Trophoblast cell (in vitro differentiated cells and primary cell): ENCODE results near the gene DLGAP4.
A peak's percentile ranks its signal among the peaks of the same experiment; 100 is the strongest.

Source experiments
- DNase-seq, 2 donors: peaks; one replicate each; pipeline ENCODE4 v3.0.0-alpha.2; 2016
- H2AFZ ChIP-seq: 2 replicates; pipeline ENCODE4 v1.6.1; 2013; ENCODE audit warnings: low read length, moderate library complexity, mild to moderate bottlenecking; ENCODE audit not compliant: insufficient read depth, poor library complexity
- H2AK5ac ChIP-seq: 2 replicates; pipeline ENCODE4 v1.6.1; 2013; ENCODE audit warnings: mild to moderate bottlenecking, low read length
- H2BK120ac ChIP-seq: 2 replicates; pipeline ENCODE4 v1.6.1; 2013; ENCODE audit warnings: low read length, mild to moderate bottlenecking, moderate library complexity; ENCODE audit not compliant: insufficient read depth, poor library complexity
- H2BK12ac ChIP-seq: 2 replicates; pipeline ENCODE4 v1.6.1; 2013; ENCODE audit warnings: mild to moderate bottlenecking, low read length, moderate library complexity
- H2BK5ac ChIP-seq: 2 replicates; pipeline ENCODE4 v1.6.1; 2013; ENCODE audit warnings: low read length, low read depth, moderate library complexity, mild to moderate bottlenecking; ENCODE audit not compliant: poor library complexity
- H3K14ac ChIP-seq: 2 replicates; pipeline ENCODE4 v1.6.1; 2013; ENCODE audit warnings: mild to moderate bottlenecking, low read length
- H3K18ac ChIP-seq: 2 replicates; pipeline ENCODE4 v1.6.1; 2013; ENCODE audit warnings: mild to moderate bottlenecking, low read length
- H3K23ac ChIP-seq: 2 replicates; pipeline ENCODE4 v1.6.1; 2013; ENCODE audit warnings: low read length
- H3K27ac ChIP-seq: 2 replicates; pipeline ENCODE4 v1.5.1; 2013; ENCODE audit warnings: low read depth, mild to moderate bottlenecking, inconsistent platforms, low read length, moderate library complexity
- H3K27me3 ChIP-seq: 2 replicates; pipeline ENCODE4 v1.6.1; 2013; ENCODE audit warnings: inconsistent platforms, mild to moderate bottlenecking, low read length, moderate library complexity; ENCODE audit not compliant: insufficient read depth
- H3K36me3 ChIP-seq, 2 experiments: 1 replicate in 1 of 2; 2 replicates in 1 of 2; pipeline ENCODE4 v1.6.1; 2013; ENCODE audit warnings: low read length in 2 of 2, mild to moderate bottlenecking in 2 of 2, moderate library complexity in 1 of 2; ENCODE audit not compliant: insufficient read depth in 2 of 2, control insufficient read depth in 1 of 2
- H3K4ac ChIP-seq: 2 replicates; pipeline ENCODE4 v1.6.1; 2013; ENCODE audit warnings: low read depth, mild to moderate bottlenecking, low read length, moderate library complexity
- H3K4me1 ChIP-seq, 2 experiments: 1 replicate in 1 of 2; 2 replicates in 1 of 2; pipeline ENCODE4 v1.6.1; 2013; ENCODE audit warnings: low read length in 2 of 2, mild to moderate bottlenecking in 2 of 2, moderate library complexity in 1 of 2; ENCODE audit not compliant: insufficient read depth in 2 of 2, control insufficient read depth in 1 of 2
- H3K4me2 ChIP-seq: 2 replicates; pipeline ENCODE4 v1.6.1; 2013; ENCODE audit warnings: inconsistent platforms, mild to moderate bottlenecking, low read length, moderate library complexity
- H3K4me3 ChIP-seq: 2 replicates; pipeline ENCODE4 v1.5.1; 2013; ENCODE audit warnings: mild to moderate bottlenecking, low read depth, low read length, inconsistent platforms
- H3K79me1 ChIP-seq: one replicate; pipeline ENCODE4 v1.6.1; 2013; ENCODE audit warnings: low read length
- H3K79me2 ChIP-seq: 2 replicates; pipeline ENCODE4 v1.6.1; 2013; ENCODE audit warnings: low read length, mild to moderate bottlenecking; ENCODE audit not compliant: control insufficient read depth, insufficient read depth, poor library complexity
- H3K9ac ChIP-seq: 2 replicates; pipeline ENCODE4 v1.6.1; 2013; ENCODE audit warnings: mild to moderate bottlenecking, low read length
- H3K9me3 ChIP-seq: 2 replicates; pipeline ENCODE4 v1.6.1; 2013; ENCODE audit warnings: low read depth, mild to moderate bottlenecking, control low read depth, inconsistent platforms, low read length; ENCODE audit not compliant: insufficient read depth
- H4K12ac ChIP-seq: 2 replicates; pipeline ENCODE4 v1.6.1; 2013; ENCODE audit warnings: low read depth, mild to moderate bottlenecking, low read length, moderate library complexity
- H4K8ac ChIP-seq: 2 replicates; pipeline ENCODE4 v1.6.1; 2013; ENCODE audit warnings: low read depth, mild to moderate bottlenecking, low read length, moderate library complexity
- H4K91ac ChIP-seq: one replicate; pipeline ENCODE4 v1.6.1; 2013; ENCODE audit warnings: low read depth, mild to moderate bottlenecking, low read length, moderate library complexity
- WGBS: extraction: QIAGEN DNeasy Blood & Tissue Kit; methylation state at CpG from one replicate; pipeline ENCODE4 v1.1.7; 2013; ENCODE audit warnings: missing lambda C conversion rate; ENCODE audit not compliant: insufficient read length, insufficient coverage; ENCODE audit errors: extremely low coverage; 5-methylcytosine and 5-hydroxymethylcytosine counted together

DLGAP4 gene

DNA sequence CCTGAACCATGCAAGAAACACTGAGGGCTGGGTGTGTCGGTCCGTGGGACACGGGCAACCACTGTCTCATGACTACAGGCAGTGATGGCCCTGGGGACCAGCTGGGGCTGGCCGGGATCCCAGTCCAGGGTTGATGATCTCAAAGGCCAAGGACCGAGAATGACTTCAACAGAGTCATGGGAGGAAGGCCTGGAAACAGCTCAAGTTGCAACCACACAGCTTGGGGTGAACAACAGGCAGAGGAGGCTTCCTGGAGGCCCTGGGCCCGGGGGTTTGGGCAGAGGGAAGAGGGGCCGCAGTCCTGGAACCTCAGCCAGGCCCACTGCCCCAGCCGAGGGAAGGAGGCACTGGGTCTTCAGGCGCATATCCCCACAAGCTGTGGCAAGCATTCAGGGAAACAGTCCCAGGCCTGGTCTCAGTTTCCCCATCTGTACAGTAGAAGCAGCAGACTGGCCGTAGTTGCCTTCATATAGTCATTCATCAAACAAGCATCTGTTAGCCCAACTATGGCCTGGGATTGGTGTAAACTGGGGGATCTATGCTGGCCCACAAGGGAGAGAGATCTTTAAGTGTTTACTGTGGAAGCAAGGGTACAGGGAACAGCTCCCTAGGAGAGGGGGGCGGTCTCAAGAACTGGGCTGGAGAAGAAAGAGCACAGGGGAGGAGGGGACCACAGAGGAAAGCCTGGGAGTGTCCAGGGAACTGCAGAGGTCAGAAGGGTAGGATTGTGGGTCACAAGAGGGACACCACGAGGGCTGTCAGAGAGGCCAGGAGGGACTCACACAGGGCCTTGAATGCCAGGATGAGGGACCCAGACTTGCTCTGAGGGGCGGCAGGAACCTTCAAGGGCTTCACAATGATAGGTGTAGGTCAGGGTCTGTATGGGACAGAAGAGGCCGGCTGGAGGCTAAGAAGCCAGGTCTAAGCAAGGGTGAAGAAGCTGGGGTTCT lies 237.3 kb downstream of the DLGAP4 start:
- H3K4me1 ChIP-seq, result peaks cover 30 to 33% of the 10 kb centered on the region in 2 experiments
- no peak overlapping the region for H2BK5ac ChIP-seq
- WGBS, result no CpG with 5 or more reads among the region's 14 CpGs
- no peaks in the 10 kb centered on the region for H3K27me3 ChIP-seq
- H2AK5ac ChIP-seq, result peak overlapping the region; percentile 8
- H3K4ac ChIP-seq, result peak overlapping the region; percentile 99
- peaks cover 3% of the 10 kb centered on the region for H3K9me3 ChIP-seq
- H3K27ac ChIP-seq, result peak overlapping the region; percentile 7
- H3K36me3 ChIP-seq, result peaks cover 36 to 42% of the 10 kb centered on the region in 2 experiments
- no peak for DNase-seq
- peak overlapping the region; percentile 23 for H2BK12ac ChIP-seq
- H2AFZ ChIP-seq, result no peak overlapping the region
- peak overlapping the region; percentile 44 for H3K18ac ChIP-seq
- peak overlapping the region; percentile 89 for H3K4me3 ChIP-seq
- H2BK120ac ChIP-seq, result no peak overlapping the region
- H3K79me1 ChIP-seq, result peaks cover 26% of the 10 kb centered on the region
- peaks cover 29% of the 10 kb centered on the region for H3K79me2 ChIP-seq
- H3K9ac ChIP-seq, result peak overlapping the region; percentile 88
- peak overlapping the region; percentile 3 for H4K12ac ChIP-seq
- H4K91ac ChIP-seq, result peak overlapping the region; percentile 0
- H3K4me2 ChIP-seq, result peak overlapping the region; percentile 80
- H3K14ac ChIP-seq, result peak overlapping the region; percentile 50
- H3K23ac ChIP-seq, result peak overlapping the region; percentile 11
- no peak overlapping the region for H4K8ac ChIP-seq

DNA sequence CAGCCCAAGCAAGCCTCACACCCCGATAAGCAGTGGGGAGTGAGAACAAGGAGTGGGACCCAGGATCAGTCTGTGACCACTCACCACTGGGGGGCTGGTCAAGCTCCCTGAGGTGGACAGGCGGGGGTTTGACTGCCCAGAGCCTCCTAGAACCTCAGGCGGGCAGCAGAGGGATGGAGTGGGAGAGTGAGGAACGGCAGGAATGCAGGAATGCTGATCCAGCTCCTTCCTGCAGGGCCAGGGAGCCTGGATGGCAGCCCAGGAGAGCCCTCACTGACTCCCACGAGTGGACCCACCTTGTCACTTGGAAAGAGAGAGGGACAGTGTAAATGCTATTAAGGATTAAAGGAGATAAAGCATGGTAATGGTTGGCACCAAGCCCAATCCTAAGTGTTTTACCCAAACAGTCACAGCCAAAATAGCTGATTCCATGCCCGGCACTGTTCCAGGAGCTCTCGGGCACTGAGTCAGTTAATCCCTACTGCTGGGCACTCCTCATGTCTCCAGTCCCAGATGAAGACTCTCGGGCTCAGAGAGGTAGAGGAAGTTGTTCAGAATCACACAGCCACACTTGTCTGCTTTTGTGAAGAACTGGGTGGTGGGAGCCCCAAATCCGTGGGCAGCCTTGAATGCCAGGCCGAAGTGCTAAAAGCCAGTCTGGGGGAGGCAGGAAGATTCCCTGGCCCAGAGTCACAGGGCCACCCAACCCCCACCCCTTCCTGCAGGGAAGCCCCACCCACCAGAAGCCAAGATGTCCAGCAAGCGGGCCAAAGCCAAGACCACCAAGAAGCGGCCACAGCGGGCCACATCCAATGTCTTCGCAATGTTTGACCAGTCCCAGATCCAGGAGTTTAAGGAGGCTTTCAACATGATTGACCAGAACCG lies 238.2 kb downstream of the DLGAP4 start:
- Histone ChIP-seq H2BK5ac (no peak overlapping the region), H3K18ac (no peak overlapping the region), H3K36me3 (peaks cover 45 to 50% of the 10 kb centered on the region in 2 experiments), H3K79me2 (peaks cover 29% of the 10 kb centered on the region), H2BK12ac (no peak overlapping the region), H3K79me1 (peaks cover 26% of the 10 kb centered on the region), H2AK5ac (no peak overlapping the region), H3K9me3 (peaks cover 3% of the 10 kb centered on the region), H3K27me3 (no peaks in the 10 kb centered on the region), H2AFZ (no peak overlapping the region), H3K14ac (no peak overlapping the region), H3K4me3 (no peak overlapping the region), H3K23ac (no peak overlapping the region), H3K9ac (peak overlapping the region; percentile 2), H3K27ac (no peak overlapping the region), H4K91ac (no peak overlapping the region), H4K12ac (no peak overlapping the region), H2BK120ac (no peak overlapping the region), H3K4ac (no peak overlapping the region), H4K8ac (no peak overlapping the region), H3K4me2 (peak overlapping the region; percentile 80), H3K4me1 (peaks cover 30 to 33% of the 10 kb centered on the region in 2 experiments)
- WGBS, result no CpG with 5 or more reads among the region's 15 CpGs
- no peak for DNase-seq

DNA sequence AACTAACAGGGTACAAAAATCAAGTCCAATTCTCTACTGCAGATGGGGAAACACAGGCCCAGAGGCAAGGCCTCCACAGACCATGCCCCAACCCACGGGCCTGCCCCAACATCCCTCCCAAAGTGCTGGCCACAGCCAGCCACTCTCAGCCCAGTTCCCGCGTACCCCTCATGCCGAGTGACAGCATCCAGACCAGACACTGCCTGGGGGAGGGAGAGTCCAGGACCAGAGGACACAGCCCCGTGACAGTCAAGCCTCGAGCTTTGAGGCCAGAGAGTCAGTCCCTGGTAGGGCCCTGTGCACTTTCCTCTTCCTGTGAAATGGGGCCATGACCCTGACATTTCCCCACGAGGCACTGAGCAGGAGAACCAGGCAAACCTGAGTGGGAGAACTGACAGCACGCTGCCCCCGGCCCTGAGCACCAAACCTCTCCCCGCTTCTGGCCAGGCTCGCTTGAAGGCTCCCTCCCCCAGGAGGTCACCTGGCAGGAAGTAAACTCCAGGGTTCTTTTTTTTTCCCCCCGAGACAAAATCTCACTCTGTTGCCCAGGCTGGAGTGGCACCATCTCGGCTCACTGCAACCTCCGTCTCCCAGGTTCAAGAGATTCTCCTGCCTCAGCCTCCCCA lies 240.1 kb downstream of the DLGAP4 start:
- DNase-seq, result no peak
- Histone ChIP-seq H3K79me1 (peaks cover 18% of the 10 kb centered on the region), H3K4me3 (no peak overlapping the region), H3K23ac (no peak overlapping the region), H3K9ac (no peak overlapping the region), H2AK5ac (no peak overlapping the region), H3K9me3 (peaks cover 5% of the 10 kb centered on the region), H3K79me2 (peaks cover 22% of the 10 kb centered on the region), H2BK12ac (no peak overlapping the region), H3K4me2 (no peak overlapping the region), H2BK5ac (no peak overlapping the region), H4K12ac (no peak overlapping the region), H3K4ac (no peak overlapping the region), H3K27me3 (no peaks in the 10 kb centered on the region), H3K18ac (peak overlapping the region; percentile 27), H3K27ac (no peak overlapping the region), H2AFZ (no peak overlapping the region), H3K36me3 (peaks cover 47 to 54% of the 10 kb centered on the region in 2 experiments), H4K91ac (no peak overlapping the region), H4K8ac (no peak overlapping the region), H2BK120ac (no peak overlapping the region), H3K4me1 (peaks cover 22 to 25% of the 10 kb centered on the region in 2 experiments), H3K14ac (no peak overlapping the region)
- WGBS, result no CpG with 5 or more reads among the region's 14 CpGs
